Thyroid gland (tissue), 4 donors: ENCODE measurements around the gene PRM2. TPM values are rescaled to one million over a fixed set of nuclear protein-coding genes. Genes with fewer than 3 reads are reported as not detected.

ENCODE experiments used
- DNase-seq, 2 donors: peaks; one replicate each; pipeline ENCODE4 v3.0.0-alpha.2; 2019
- H3K27ac ChIP-seq, 3 donors: fragments of 200-600 bp; sonication (generic); 1 replicate in 2 of 3; 2 replicates in 1 of 3; pipeline ENCODE4 v1.5.1; 2016 to 2019; ENCODE audit warnings: mild to moderate bottlenecking in 1 of 3, moderate library complexity in 1 of 3
- H3K27me3 ChIP-seq: fragments of 200-600 bp; sonication (generic); one replicate; pipeline ENCODE4 v1.5.1; 2019
- H3K36me3 ChIP-seq, 2 donors: fragments of 200-600 bp; sonication (generic); one replicate each; pipeline ENCODE4 v1.5.1; 2016 to 2019
- H3K4me1 ChIP-seq, 2 donors: fragments of 200-600 bp; sonication (generic); one replicate each; pipeline ENCODE4 v1.5.1; 2017 to 2019
- H3K4me3 ChIP-seq, 3 donors: fragments of 200-600 bp; sonication (generic); replicated peaks in 1 of 3; 1 replicate in 2 of 3; 2 replicates in 1 of 3; pipeline ENCODE4 v1.5.1; 2016; ENCODE audit warnings: mild to moderate bottlenecking in 1 of 3
- H3K9me3 ChIP-seq: fragments of 200-600 bp; sonication (generic); one replicate; pipeline ENCODE4 v1.5.1; 2017
- POLR2A ChIP-seq, 2 donors: fragments of 450-650 bp; IDR thresholded peaks; one replicate each; pipeline ENCODE4 v1.6.1; 2017; ENCODE audit warnings: antibody characterized with exemption in 2 of 2, mild to moderate bottlenecking in 2 of 2, moderate library complexity in 1 of 2
- WGBS, 2 donors: methylation state at CpG; one replicate each; pipeline ENCODE4 v1.1.5; 2017; 5-methylcytosine and 5-hydroxymethylcytosine counted together
- intact Hi-C: fragments of 100-400 bp; cut with DNase I; formaldehyde crosslinking; loops from one replicate; pipeline ENCODE4 v1.15.1; 2023
- total RNA-seq, 4 donors: library from RNA; depleted of rRNA; stranded (reverse); fragments of >200 nt; gene quantifications; one replicate each; pipeline ENCODE4 v1.2.3, GENCODE V29; 2016
- TF ChIP-seq, protein P1 (sequence below), 6 experiments: fragments of 200-600 bp in 3 of 6; fragments of 450-650 bp in 3 of 6; sonication (generic) in 3 of 6; IDR thresholded peaks; one replicate each; pipeline ENCODE4 v1.5.1; 2016 to 2019; ENCODE audit warnings: antibody characterized with exemption in 6 of 6, mild to moderate bottlenecking in 2 of 6, inconsistent platforms in 1 of 6, moderate library complexity in 1 of 6

PRM2 gene
- total RNA-seq, 4 donors from 2014 or later: 8.2 to 64.4 TPM; not detected in 2

DNA sequence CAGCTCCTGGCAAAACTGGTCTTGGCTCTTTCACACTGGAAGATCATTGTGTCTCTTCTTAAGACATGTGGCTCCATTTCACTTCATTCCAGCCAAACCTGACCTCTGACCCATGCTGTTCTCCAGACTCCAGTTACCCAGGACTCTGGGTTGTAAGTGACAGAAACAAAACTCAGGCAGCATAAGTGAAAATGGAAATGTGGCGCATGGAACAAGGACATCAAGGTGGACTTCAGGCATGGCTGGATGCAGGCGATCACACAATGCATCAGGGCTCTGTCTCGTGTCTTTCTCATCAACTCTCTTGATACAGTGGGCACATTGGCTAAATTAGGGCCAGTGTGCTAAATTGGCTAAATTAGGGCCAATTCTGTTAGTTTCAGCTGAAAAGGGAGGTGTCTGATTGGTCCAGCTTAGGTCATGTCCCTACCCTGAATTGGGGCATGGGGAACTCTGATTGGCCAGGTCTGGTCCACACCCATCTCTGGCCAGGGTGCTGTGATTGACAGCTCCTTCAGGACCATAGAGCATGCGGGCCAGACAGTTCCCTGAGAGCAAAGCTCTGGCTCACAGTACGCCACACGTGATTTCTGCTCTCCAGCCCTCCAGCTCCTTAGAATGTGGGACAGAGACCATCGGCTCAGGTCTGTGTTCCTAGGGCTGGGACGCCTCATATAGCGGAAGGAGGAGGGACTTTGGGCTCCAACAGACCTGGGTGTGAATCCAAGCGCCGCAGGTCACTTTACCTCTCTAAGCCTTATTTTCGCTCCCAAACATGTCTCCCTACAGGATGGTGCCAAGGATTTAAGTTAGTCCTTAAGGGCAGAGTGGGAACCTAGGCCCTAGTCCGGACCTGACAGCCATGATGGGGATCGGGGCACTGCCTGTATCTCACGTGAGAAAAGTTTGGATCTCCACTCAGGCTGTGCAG is 37.7 kb downstream of the PRM2 start:
- no peaks in the 10 kb centered on the region for H3K36me3 ChIP-seq
- no peaks in the 10 kb centered on the region for H3K27me3 ChIP-seq
- TF ChIP-seq, protein P1, sequence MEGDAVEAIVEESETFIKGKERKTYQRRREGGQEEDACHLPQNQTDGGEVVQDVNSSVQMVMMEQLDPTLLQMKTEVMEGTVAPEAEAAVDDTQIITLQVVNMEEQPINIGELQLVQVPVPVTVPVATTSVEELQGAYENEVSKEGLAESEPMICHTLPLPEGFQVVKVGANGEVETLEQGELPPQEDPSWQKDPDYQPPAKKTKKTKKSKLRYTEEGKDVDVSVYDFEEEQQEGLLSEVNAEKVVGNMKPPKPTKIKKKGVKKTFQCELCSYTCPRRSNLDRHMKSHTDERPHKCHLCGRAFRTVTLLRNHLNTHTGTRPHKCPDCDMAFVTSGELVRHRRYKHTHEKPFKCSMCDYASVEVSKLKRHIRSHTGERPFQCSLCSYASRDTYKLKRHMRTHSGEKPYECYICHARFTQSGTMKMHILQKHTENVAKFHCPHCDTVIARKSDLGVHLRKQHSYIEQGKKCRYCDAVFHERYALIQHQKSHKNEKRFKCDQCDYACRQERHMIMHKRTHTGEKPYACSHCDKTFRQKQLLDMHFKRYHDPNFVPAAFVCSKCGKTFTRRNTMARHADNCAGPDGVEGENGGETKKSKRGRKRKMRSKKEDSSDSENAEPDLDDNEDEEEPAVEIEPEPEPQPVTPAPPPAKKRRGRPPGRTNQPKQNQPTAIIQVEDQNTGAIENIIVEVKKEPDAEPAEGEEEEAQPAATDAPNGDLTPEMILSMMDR (IDR thresholded peaks at IDR 0.05): no peak
- no peak for TF ChIP-seq POLR2A (IDR thresholded peaks at IDR 0.05)
- no peak overlapping the region for H3K4me3 ChIP-seq
- WGBS, 2 donors: 95 to 99% methylated on average over 14 to 15 of the region's 15 CpGs
- no peak for DNase-seq
- no peaks in the 10 kb centered on the region for H3K9me3 ChIP-seq
- H3K4me1 ChIP-seq: peaks cover 0 to 8% of the 10 kb centered on the region in 2 donors
- no peak overlapping the region for H3K27ac ChIP-seq
- intact Hi-C loops: no loop called here

GRCh38 chr16:11236461-11237254 is 39.6 kb downstream of the PRM2 start:
- Histone ChIP-seq H3K36me3 (no peaks in the 10 kb centered on the region), H3K27ac (no peak overlapping the region), H3K4me1 (peaks cover 0 to 12% of the 10 kb centered on the region in 2 donors), H3K9me3 (no peaks in the 10 kb centered on the region), H3K27me3 (no peaks in the 10 kb centered on the region), H3K4me3 (no peak overlapping the region)
- intact Hi-C loops: no loop called here
- TF ChIP-seq, protein P1 (IDR thresholded peaks at IDR 0.05): no peak
- TF ChIP-seq POLR2A (IDR thresholded peaks at IDR 0.05): no peak
- DNase-seq: no peak
- WGBS, 2 donors: 79 to 89% methylated on average over 9 to 10 of the region's 10 CpGs

DNA sequence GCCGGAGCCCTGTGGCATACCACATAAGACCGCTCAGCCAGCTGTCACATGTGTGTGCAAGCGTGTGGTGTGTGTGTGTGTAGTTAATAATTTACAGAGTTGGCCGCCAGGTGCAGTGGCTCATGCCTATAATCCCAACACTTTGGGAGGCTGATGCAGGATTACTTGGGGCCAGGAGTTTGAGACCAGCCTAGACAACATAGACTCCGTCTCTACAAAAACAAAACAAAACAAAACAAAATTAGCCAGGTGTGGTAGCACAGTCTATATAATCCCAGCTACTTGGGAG is 40.6 kb downstream of the PRM2 start:
- TF ChIP-seq, protein P1 (IDR thresholded peaks at IDR 0.05): no peak
- TF ChIP-seq POLR2A (IDR thresholded peaks at IDR 0.05): no peak
- Histone ChIP-seq H3K27me3 (no peaks in the 10 kb centered on the region), H3K27ac (no peak overlapping the region), H3K4me1 (peaks cover 0 to 12% of the 10 kb centered on the region in 2 donors), H3K9me3 (no peaks in the 10 kb centered on the region), H3K4me3 (no peak overlapping the region), H3K36me3 (no peaks in the 10 kb centered on the region)
- intact Hi-C loops: no loop called here
- 81 to 94% methylated on average over 5 of the region's 5 CpGs for WGBS, 2 donors
- no peak for DNase-seq

- H3K27ac ChIP-seq: no peak overlapping the region
- H3K27me3 ChIP-seq: no peaks in the 10 kb centered on the region
- WGBS, 2 donors: 94 to 96% methylated on average over 13 of the region's 13 CpGs
Observed at GRCh38 chr16:11234884-11235702, 41.2 kb downstream of the PRM2 start.

More at GRCh38 chr16:11234884-11235702, 41.2 kb downstream of the PRM2 start:
- H3K9me3 ChIP-seq: no peaks in the 10 kb centered on the region
- no peak for TF ChIP-seq POLR2A (IDR thresholded peaks at IDR 0.05)
- TF ChIP-seq, protein P1 (IDR thresholded peaks at IDR 0.05): no peak
- intact Hi-C loops: no loop called here
- no peak for DNase-seq
- H3K36me3 ChIP-seq: no peaks in the 10 kb centered on the region
- no peak overlapping the region for H3K4me3 ChIP-seq
- H3K4me1 ChIP-seq: peaks cover 0 to 12% of the 10 kb centered on the region in 2 donors
